Mammary epithelial cell (primary cell): ENCODE results near the gene RXRA.

Source experiments
- EZH2 ChIP-seq: IDR thresholded peaks from 2 replicates; pipeline ENCODE4 v1.6.1; 2012; ENCODE audit warnings: low read length, inconsistent platforms, borderline replicate concordance
- TF ChIP-seq, protein P1 (sequence below), 2 donors: IDR thresholded peaks in 1 of 2; conservative IDR thresholded peaks in 1 of 2; 2 replicates each; pipeline ENCODE4 v1.5.1; 2011 to 2012; ENCODE audit warnings: inconsistent platforms in 2 of 2, low read length in 2 of 2, mild to moderate bottlenecking in 2 of 2, control low read depth in 1 of 2, low read depth in 1 of 2; ENCODE audit not compliant: insufficient read depth in 1 of 2; ENCODE audit errors: extremely low read depth in 1 of 2

DNA sequence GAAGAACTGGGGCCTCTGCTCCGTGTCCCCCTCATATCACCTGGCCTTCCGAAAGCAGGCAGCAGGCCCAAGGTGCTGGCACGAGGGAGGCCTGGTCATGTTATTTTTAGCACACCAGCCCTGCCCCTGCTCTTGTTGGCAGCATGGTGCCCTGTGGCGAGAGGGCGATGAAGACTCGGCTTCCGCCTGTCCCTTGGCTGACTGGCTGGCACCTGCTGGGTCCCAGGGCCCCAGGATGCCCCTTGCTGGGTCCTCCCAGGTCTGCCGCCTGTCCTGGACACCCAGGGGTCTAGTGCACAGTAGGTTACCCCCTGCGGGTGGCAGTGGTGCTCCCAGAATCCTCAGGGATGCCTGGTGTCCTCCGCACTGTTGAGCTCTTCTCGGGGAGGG lies 77.0 kb downstream of the RXRA start:
- TF ChIP-seq, protein P1, sequence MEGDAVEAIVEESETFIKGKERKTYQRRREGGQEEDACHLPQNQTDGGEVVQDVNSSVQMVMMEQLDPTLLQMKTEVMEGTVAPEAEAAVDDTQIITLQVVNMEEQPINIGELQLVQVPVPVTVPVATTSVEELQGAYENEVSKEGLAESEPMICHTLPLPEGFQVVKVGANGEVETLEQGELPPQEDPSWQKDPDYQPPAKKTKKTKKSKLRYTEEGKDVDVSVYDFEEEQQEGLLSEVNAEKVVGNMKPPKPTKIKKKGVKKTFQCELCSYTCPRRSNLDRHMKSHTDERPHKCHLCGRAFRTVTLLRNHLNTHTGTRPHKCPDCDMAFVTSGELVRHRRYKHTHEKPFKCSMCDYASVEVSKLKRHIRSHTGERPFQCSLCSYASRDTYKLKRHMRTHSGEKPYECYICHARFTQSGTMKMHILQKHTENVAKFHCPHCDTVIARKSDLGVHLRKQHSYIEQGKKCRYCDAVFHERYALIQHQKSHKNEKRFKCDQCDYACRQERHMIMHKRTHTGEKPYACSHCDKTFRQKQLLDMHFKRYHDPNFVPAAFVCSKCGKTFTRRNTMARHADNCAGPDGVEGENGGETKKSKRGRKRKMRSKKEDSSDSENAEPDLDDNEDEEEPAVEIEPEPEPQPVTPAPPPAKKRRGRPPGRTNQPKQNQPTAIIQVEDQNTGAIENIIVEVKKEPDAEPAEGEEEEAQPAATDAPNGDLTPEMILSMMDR (conservative IDR thresholded peaks at IDR 0.05 in 1 of 2, IDR thresholded peaks at IDR 0.05 in 1 of 2; ENCODE audit: extremely low read depth in 1 of 2, insufficient read depth in 1 of 2, low read depth in 1 of 2, low read length in 2 of 2) = no peak
- TF ChIP-seq EZH2 = no peak
